ENCODE results near the gene SELENOO.

Gene SELENOO

GRCh38 chr22:50184004-50184901 lies 16.6 kb upstream of the SELENOO start:
- no peak for TF ChIP-seq CTCF (IDR thresholded peaks at IDR 0.05)
- TF ChIP-seq ZFX (IDR thresholded peaks at IDR 0.05; ENCODE audit: borderline replicate concordance): no peak

GRCh38 chr22:50184902-50185374 lies 15.9 kb upstream of the SELENOO start:
- H3K27ac ChIP-seq: peak overlapping the region; percentile 80
- no peak for TF ChIP-seq ZFX (IDR thresholded peaks at IDR 0.05; ENCODE audit: borderline replicate concordance)
- TF ChIP-seq CTCF (IDR thresholded peaks at IDR 0.05): no peak

More at GRCh38 chr22:50184004-50184901, 16.6 kb upstream of the SELENOO start:
- H3K27ac ChIP-seq: peak overlapping the region; percentile 80; the same call in 1 of the 2 replicates

GRCh38 chr22:50185375-50186087 lies 15.3 kb upstream of the SELENOO start, which contains the start of gene TRABD:
Gene TRABD, plus strand, starts transcription at chr22:50185913. Its CDS starts 7,148 bp downstream, at chr22:50193061.
- H3K27ac ChIP-seq: peak within 1 kb of the TSS; percentile 80

GRCh38 chr22:50186181-50186714 lies 14.6 kb upstream of the SELENOO start:
- peak overlapping the region; percentile 80 for H3K27ac ChIP-seq
- no peak for TF ChIP-seq ZFX (IDR thresholded peaks at IDR 0.05; ENCODE audit: borderline replicate concordance)
- TF ChIP-seq CTCF (IDR thresholded peaks at IDR 0.05): no peak

More at GRCh38 chr22:50185375-50186087, 15.3 kb upstream of the SELENOO start, which contains the start of gene TRABD:
- no peak for TF ChIP-seq ZFX (IDR thresholded peaks at IDR 0.05; ENCODE audit: borderline replicate concordance)
- no peak for TF ChIP-seq CTCF (IDR thresholded peaks at IDR 0.05)

- peak overlapping the region; percentile 80 for H3K27ac ChIP-seq
- TF ChIP-seq ZFX (IDR thresholded peaks at IDR 0.05; ENCODE audit: borderline replicate concordance): no peak
- no peak for TF ChIP-seq CTCF (IDR thresholded peaks at IDR 0.05)
Observed at GRCh38 chr22:50186761-50187523, 13.9 kb upstream of the SELENOO start.

- H3K27ac ChIP-seq: peak overlapping the region; percentile 80
- TF ChIP-seq ZFX (IDR thresholded peaks at IDR 0.05; ENCODE audit: borderline replicate concordance) (no peak), CTCF (IDR thresholded peaks at IDR 0.05) (no peak)
Observed at GRCh38 chr22:50188356-50188755, 12.5 kb upstream of the SELENOO start.
